Measurements from ENCODE around the gene PKHD1.

The PKHD1 gene

DNA sequence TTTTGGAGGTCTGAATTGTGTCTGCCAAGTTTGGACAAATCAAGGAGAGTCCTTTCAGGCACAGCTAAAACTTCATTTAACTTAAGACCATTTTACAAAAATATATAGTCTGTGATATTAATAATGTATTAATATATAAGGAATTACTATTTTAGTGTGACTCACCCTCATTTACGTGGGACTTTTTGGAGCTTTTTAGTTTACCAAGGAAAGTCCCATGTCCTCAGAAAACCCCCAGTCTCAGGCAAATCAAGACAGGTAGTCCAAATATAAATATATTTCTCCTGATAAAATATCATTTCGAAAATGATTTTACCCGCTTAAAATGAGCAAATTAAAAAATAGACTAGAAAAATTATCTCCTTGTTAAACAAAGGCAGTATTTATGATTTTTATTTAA is 479.0 kb downstream of the PKHD1 start:
- Histone ChIP-seq H3K27me3 (ENCODE audit: insufficient read depth, low read length) (no peaks in the 10 kb centered on the region), H3K4me3 (ENCODE audit: low read depth, low read length) (no peak overlapping the region), H3K79me2 (ENCODE audit: control insufficient read depth, insufficient read depth, low read length, unreplicated experiment) (no peaks in the 10 kb centered on the region), H3K27ac (ENCODE audit: low read depth, low read length) (no peak overlapping the region), H3K4me1 (ENCODE audit: control insufficient read depth, insufficient read depth, low read length, unreplicated experiment) (no peaks in the 10 kb centered on the region), H3K36me3 (ENCODE audit: insufficient read depth, low read length) (no peaks in the 10 kb centered on the region), H2AFZ (ENCODE audit: low read length, unreplicated experiment) (no peak overlapping the region)

DNA sequence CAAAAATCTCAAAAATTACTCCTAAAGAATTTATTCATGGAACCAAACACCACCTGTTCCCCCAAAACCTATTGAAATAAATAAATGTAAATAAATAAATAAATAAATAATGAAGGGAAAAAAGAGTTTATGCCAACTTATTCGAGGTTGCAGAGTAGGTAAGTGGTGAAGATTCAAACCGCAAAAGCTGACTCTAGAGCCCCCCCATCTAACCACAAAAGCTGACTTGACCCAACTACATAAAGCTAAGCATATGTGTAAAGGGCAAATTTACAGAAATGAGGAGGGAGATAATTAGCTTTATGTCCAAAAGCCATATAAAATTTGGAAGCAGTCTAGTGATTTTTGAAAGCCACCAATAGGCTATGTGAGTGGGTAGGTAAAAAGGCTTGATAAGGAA is 486.9 kb downstream of the PKHD1 start:
- Histone ChIP-seq H3K4me1 (ENCODE audit: control insufficient read depth, insufficient read depth, low read length, unreplicated experiment) (no peaks in the 10 kb centered on the region), H3K27me3 (ENCODE audit: insufficient read depth, low read length) (no peaks in the 10 kb centered on the region), H3K4me3 (ENCODE audit: low read depth, low read length) (no peak overlapping the region), H3K79me2 (ENCODE audit: control insufficient read depth, insufficient read depth, low read length, unreplicated experiment) (no peaks in the 10 kb centered on the region), H3K27ac (ENCODE audit: low read depth, low read length) (no peak overlapping the region), H2AFZ (ENCODE audit: low read length, unreplicated experiment) (no peak overlapping the region), H3K36me3 (ENCODE audit: insufficient read depth, low read length) (no peaks in the 10 kb centered on the region)

DNA sequence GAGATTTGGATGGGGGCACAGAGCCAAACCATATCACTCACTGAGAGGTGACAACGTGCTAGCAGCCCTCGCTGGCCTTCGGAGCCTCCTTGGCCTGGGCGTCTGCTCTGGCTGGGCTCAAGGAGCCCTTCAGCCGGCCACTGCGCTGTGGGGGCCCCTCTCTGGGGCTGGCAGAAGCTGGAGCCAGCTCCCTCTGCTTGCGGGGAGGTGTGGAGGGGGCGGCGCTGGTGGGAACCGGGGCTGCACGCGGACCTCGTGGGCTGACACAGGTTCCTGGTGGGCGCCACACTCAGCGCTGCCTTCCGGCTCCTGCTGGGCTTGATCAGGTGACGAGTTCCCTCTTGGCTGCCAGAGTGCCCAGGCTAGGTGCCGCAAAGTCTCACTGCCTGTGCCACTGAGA is 489.2 kb downstream of the PKHD1 start:
- Histone ChIP-seq H3K27ac (ENCODE audit: low read depth, low read length) (no peak overlapping the region), H3K79me2 (ENCODE audit: control insufficient read depth, insufficient read depth, low read length, unreplicated experiment) (no peaks in the 10 kb centered on the region), H3K36me3 (ENCODE audit: insufficient read depth, low read length) (no peaks in the 10 kb centered on the region), H3K4me3 (ENCODE audit: low read depth, low read length) (no peak overlapping the region), H2AFZ (ENCODE audit: low read length, unreplicated experiment) (no peak overlapping the region), H3K4me1 (ENCODE audit: control insufficient read depth, insufficient read depth, low read length, unreplicated experiment) (no peaks in the 10 kb centered on the region), H3K27me3 (ENCODE audit: insufficient read depth, low read length) (no peaks in the 10 kb centered on the region)

DNA sequence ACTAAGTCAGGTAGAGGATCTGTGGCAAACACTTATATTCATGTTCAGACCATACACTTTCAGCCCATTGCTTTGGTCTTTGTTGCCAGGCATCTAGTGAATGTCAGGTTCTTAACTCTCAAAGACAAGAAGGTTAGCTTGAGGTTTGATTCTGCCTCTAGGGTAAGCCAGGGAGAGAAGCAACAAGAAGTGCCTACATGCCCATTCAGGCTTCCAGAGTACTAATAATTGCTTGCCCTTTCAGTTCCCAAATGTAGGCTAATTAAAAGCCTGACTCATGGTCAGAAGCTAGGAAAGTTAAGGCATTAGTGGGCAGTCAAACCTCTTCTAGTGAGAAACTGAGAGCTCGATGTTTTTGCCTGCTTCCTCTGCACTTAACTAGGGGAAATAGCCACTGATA is 492.4 kb downstream of the PKHD1 start:
- no peak overlapping the region for H3K4me3 ChIP-seq (ENCODE audit: low read depth, low read length)
- H3K27ac ChIP-seq (ENCODE audit: low read depth, low read length): no peak overlapping the region
- no peaks in the 10 kb centered on the region for H3K4me1 ChIP-seq (ENCODE audit: control insufficient read depth, insufficient read depth, low read length, unreplicated experiment)
- no peak overlapping the region for H2AFZ ChIP-seq (ENCODE audit: low read length, unreplicated experiment)
- H3K27me3 ChIP-seq (ENCODE audit: insufficient read depth, low read length): no peaks in the 10 kb centered on the region
- H3K79me2 ChIP-seq (ENCODE audit: control insufficient read depth, insufficient read depth, low read length, unreplicated experiment): no peaks in the 10 kb centered on the region
- H3K36me3 ChIP-seq (ENCODE audit: insufficient read depth, low read length): no peaks in the 10 kb centered on the region

DNA sequence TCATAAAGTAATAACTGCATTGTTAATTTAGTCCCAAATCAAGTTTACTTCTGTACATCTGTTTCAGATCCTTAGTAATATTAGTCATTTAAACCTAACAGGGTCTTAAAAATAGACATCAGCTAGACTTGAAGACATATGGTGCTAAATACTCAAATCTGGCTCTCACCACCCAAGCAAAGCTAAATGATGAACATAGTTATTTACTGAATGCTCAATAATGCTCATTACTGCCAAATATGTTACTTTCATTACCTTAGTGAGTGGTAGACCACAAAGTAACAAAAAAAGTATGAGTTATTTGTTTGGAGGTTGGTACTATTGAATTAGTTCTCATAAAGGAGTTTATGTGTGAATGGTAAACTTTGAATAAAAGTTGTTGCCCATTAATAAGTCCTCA is 502.1 kb downstream of the PKHD1 start:
- Histone ChIP-seq H3K4me3 (ENCODE audit: low read depth, low read length) (no peak overlapping the region), H3K27ac (ENCODE audit: low read depth, low read length) (no peak overlapping the region), H3K27me3 (ENCODE audit: insufficient read depth, low read length) (no peaks in the 10 kb centered on the region), H2AFZ (ENCODE audit: low read length, unreplicated experiment) (no peak overlapping the region), H3K4me1 (ENCODE audit: control insufficient read depth, insufficient read depth, low read length, unreplicated experiment) (no peaks in the 10 kb centered on the region), H3K79me2 (ENCODE audit: control insufficient read depth, insufficient read depth, low read length, unreplicated experiment) (no peaks in the 10 kb centered on the region), H3K36me3 (ENCODE audit: insufficient read depth, low read length) (no peaks in the 10 kb centered on the region)

DNA sequence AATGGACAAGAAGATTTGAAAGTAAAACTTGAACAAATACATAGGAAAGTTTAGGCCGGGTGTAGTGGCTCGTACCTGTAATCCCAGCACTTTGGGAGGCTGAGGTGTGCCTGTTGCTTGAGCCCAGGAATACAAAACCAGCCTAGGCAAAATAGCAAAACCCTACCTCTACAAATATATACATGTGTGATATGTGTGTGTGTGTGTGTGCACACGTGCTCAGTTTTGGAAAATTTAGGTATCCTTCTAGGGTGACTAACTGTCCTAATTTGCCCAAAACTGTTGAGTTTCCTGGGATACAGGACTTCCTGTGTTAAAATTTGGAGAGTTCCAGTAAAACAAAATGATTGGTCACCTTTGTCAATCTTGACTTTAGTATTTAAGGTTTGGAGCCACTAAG is 503.2 kb downstream of the PKHD1 start:
- Histone ChIP-seq H3K36me3 (ENCODE audit: insufficient read depth, low read length) (no peaks in the 10 kb centered on the region), H3K4me3 (ENCODE audit: low read depth, low read length) (no peak overlapping the region), H3K27ac (ENCODE audit: low read depth, low read length) (no peak overlapping the region), H2AFZ (ENCODE audit: low read length, unreplicated experiment) (no peak overlapping the region), H3K79me2 (ENCODE audit: control insufficient read depth, insufficient read depth, low read length, unreplicated experiment) (no peaks in the 10 kb centered on the region), H3K4me1 (ENCODE audit: control insufficient read depth, insufficient read depth, low read length, unreplicated experiment) (no peaks in the 10 kb centered on the region), H3K27me3 (ENCODE audit: insufficient read depth, low read length) (no peaks in the 10 kb centered on the region)

DNA sequence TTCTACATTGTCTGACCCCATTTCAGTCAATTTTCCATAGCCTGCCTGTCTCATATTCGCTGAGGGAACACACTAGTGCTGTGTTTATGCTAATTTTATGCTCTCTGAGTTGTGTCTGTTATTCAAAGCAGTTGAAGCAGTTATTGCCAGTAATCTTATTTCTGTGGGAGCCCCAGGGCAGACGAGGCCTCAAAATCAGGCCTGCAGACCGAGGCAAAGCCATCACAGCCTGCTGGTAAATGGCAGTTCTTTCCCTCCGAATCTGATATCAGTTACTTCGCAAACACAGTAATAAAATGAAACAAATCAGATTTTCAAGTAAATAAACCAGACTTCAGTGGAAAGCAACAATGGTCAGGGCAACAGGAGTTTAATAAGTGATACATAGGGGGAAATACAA is 508.4 kb downstream of the PKHD1 start:
- H3K79me2 ChIP-seq (ENCODE audit: control insufficient read depth, insufficient read depth, low read length, unreplicated experiment): no peaks in the 10 kb centered on the region
- no peaks in the 10 kb centered on the region for H3K36me3 ChIP-seq (ENCODE audit: insufficient read depth, low read length)
- no peak overlapping the region for H3K4me3 ChIP-seq (ENCODE audit: low read depth, low read length)
- H3K27ac ChIP-seq (ENCODE audit: low read depth, low read length): no peak overlapping the region
- no peaks in the 10 kb centered on the region for H3K4me1 ChIP-seq (ENCODE audit: control insufficient read depth, insufficient read depth, low read length, unreplicated experiment)
- no peaks in the 10 kb centered on the region for H3K27me3 ChIP-seq (ENCODE audit: insufficient read depth, low read length)
- H2AFZ ChIP-seq (ENCODE audit: low read length, unreplicated experiment): no peak overlapping the region

DNA sequence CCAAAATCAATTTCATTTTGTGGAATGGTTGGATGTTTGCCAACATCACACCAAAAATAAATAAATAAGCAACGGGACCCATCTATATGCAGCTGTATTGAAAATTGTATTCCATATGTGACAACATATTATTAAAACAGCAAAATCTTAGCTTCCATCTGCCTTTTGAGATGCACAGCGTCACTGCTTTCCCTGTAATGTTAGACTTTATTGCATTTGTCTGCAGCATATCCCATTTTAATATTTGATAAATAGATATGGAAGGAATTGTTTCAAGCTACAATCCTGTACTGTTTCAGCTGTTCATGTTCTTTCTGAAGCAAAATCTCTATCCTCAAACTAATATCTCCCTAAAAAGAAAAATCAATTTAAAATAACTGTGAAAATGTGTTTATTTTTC is 509.1 kb downstream of the PKHD1 start:
- Histone ChIP-seq H3K27ac (ENCODE audit: low read depth, low read length) (no peak overlapping the region), H3K4me1 (ENCODE audit: control insufficient read depth, insufficient read depth, low read length, unreplicated experiment) (no peaks in the 10 kb centered on the region), H3K36me3 (ENCODE audit: insufficient read depth, low read length) (no peaks in the 10 kb centered on the region), H3K27me3 (ENCODE audit: insufficient read depth, low read length) (no peaks in the 10 kb centered on the region), H3K79me2 (ENCODE audit: control insufficient read depth, insufficient read depth, low read length, unreplicated experiment) (no peaks in the 10 kb centered on the region), H2AFZ (ENCODE audit: low read length, unreplicated experiment) (no peak overlapping the region), H3K4me3 (ENCODE audit: low read depth, low read length) (no peak overlapping the region)

DNA sequence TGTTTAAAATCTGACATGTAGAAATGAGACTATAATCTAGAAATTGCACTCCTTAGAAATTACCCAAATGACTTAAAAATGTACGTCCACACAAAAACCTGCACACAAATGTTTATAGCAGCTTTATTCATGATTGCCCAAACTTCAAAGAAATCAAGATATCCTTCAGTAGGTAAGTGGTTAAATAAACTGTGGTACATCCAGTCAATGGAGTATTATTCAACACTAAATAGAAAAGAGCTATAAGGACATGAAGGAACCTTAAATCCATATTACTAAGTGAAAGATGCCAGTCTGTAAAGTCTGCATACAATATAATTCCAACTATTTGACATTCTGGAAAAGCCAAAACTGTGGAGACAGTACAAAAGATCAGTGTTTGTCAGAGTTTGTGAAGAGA is 513.4 kb downstream of the PKHD1 start:
- no peak overlapping the region for H2AFZ ChIP-seq (ENCODE audit: low read length, unreplicated experiment)
- no peak overlapping the region for H3K27ac ChIP-seq (ENCODE audit: low read depth, low read length)
- no peaks in the 10 kb centered on the region for H3K27me3 ChIP-seq (ENCODE audit: insufficient read depth, low read length)
- H3K79me2 ChIP-seq (ENCODE audit: control insufficient read depth, insufficient read depth, low read length, unreplicated experiment): no peaks in the 10 kb centered on the region
- no peaks in the 10 kb centered on the region for H3K4me1 ChIP-seq (ENCODE audit: control insufficient read depth, insufficient read depth, low read length, unreplicated experiment)
- H3K36me3 ChIP-seq (ENCODE audit: insufficient read depth, low read length): no peaks in the 10 kb centered on the region
- H3K4me3 ChIP-seq (ENCODE audit: low read depth, low read length): no peak overlapping the region

DNA sequence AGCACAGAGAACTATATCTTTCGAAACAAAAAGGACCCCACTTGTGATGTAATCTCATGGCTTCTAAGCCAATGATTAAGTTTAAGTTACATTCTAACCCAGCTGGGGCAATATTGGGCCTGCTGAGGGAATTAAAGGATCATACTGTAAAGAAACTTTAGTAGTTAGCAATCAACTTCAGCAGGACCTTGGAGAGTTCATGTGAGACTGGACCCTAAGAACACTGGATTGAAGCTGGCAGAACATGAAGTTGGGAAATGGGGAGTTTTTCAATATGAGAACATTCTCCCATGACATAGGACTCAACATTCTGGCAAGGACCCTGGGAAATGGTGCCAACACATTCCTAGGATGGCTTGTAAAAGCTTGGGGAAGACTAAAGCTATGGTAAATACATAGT is 516.2 kb downstream of the PKHD1 start:
- no peak overlapping the region for H3K27ac ChIP-seq (ENCODE audit: low read depth, low read length)
- H3K36me3 ChIP-seq (ENCODE audit: insufficient read depth, low read length): no peaks in the 10 kb centered on the region

DNA sequence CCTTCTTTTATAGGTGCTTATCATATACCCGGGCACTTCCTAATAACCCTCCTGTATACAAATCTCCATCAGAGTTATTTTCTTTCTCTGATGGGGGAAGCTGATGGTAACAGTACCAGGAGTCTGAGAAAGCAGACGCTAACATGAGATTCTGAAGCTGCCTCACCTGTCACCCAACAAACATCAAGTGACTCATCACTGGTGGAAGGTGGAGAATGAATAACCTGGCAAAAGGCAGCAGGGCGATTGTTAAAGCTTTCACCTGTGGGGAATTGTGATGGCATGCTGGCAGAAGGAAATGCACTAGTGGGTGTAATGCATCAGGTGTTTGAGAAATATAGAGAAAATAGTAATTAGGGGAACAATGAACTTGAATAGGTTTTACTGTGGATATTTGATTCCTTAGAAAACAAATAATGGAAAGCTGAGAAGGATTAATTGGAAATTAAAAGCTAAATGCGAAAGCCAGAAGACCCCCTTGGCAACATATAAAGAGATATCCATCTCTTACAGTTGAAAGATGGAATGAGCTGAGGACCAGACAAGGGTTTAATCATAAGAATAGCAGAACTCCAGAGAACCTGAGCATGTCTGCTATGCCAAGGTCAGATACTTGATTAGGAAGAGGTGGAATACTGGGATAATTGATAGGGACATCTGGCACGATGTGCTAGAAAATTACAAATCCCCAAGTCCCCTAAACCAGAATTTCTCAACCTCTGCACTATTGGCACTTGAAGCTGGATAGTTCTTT is 517.1 kb downstream of the PKHD1 start:
- H2AFZ ChIP-seq (ENCODE audit: low read length, unreplicated experiment): no peak overlapping the region
- H3K4me1 ChIP-seq (ENCODE audit: control insufficient read depth, insufficient read depth, low read length, unreplicated experiment): no peaks in the 10 kb centered on the region
- H3K27ac ChIP-seq (ENCODE audit: low read depth, low read length): no peak overlapping the region
- no peak overlapping the region for H3K4me3 ChIP-seq (ENCODE audit: low read depth, low read length)
- H3K79me2 ChIP-seq (ENCODE audit: control insufficient read depth, insufficient read depth, low read length, unreplicated experiment): no peaks in the 10 kb centered on the region
- no peaks in the 10 kb centered on the region for H3K36me3 ChIP-seq (ENCODE audit: insufficient read depth, low read length)
- H3K27me3 ChIP-seq (ENCODE audit: insufficient read depth, low read length): no peaks in the 10 kb centered on the region

More for the DNA sequence above, 516.2 kb downstream of the PKHD1 start:
- Histone ChIP-seq H2AFZ (ENCODE audit: low read length, unreplicated experiment) (no peak overlapping the region), H3K79me2 (ENCODE audit: control insufficient read depth, insufficient read depth, low read length, unreplicated experiment) (no peaks in the 10 kb centered on the region), H3K27me3 (ENCODE audit: insufficient read depth, low read length) (no peaks in the 10 kb centered on the region), H3K4me1 (ENCODE audit: control insufficient read depth, insufficient read depth, low read length, unreplicated experiment) (no peaks in the 10 kb centered on the region), H3K4me3 (ENCODE audit: low read depth, low read length) (no peak overlapping the region)
